DMS153 treated with DMSO at 0.1 percent for 48 hours (cell line): ENCODE results near the gene OR10V1.
"Not testable (repeated sequence)": the region's sequence is repeated elsewhere in the genome, so short reads cannot be mapped to it uniquely, and the experiment has no call there.

Experiments
- DNase-seq: peaks from one replicate; lab custom pipeline; 2025; ENCODE audit not compliant: unreplicated experiment; lab: John Stamatoyannopoulos, UW

Gene OR10V1

DNA sequence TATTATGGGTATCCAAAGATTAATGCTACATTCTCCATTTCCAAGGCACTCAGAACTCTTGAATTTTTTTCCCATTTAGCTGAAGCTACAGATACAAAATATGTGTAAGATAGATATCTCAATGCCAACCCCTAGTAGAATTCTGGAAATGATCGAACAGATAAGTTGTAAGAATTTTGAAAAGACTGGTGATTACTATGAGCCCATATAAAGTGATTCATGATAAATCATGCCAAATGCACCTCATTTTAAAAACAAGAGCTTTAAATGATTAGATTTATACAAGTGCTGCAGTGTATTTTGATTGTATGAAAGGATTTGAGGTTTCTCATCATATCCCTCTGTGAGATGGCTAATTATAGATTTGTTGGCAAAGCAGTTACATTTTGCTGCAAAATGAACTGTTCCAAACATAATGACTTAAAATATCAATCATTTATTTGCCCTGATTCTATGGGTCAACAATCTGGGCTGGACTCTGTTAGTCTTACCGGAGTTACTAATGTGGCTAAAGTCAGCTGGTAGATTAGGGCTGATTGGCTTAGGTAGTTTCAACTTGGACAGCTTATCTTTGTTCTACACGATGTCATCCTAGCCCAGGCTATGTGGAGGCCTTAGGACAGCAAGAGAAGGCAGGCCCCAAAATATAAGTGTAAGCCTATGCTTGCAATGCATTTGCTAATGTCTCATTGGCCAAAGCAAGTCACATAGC is 3.4 kb downstream of the OR10V1 start:
- DNase-seq, result no peak

DNA sequence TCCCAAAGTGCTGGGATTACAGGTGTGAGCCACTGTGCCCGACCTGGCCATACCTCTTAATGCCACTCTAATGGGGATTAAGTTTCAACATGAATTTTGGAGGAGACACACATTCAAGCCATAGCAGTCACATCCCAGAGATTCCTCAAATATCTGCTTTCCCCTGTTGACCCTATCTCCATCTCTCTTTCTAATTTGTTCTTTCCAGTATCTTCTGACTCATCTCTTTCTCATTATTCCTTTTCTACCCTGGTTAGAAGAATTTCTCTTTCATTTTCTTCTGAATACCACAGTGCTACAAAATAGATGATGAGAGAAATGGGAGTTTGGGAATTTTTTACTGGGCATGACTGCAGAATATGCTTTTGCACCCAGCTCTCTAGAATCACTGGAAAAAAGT is 5.1 kb downstream of the OR10V1 start:
- DNase-seq, result no peak

DNA sequence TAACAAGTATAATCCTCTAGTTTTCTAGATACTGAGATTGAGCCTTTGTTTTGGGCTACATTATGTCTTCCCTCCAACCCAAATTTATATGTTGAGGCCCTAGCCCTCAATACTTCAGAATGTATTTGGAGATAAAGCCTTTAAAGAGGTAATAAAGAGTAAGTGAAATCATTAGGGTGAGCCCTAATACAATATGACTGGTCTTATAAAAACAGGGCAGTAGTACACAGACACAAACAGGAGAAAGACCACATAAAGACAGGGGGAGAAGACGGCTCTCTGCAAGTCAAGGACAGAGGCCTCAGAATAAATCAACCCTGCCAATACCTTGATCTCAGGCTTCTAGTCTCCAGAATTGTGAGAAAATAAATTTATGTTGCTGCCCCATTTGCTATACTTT is 6.3 kb downstream of the OR10V1 start:
- no peak for DNase-seq

DNA sequence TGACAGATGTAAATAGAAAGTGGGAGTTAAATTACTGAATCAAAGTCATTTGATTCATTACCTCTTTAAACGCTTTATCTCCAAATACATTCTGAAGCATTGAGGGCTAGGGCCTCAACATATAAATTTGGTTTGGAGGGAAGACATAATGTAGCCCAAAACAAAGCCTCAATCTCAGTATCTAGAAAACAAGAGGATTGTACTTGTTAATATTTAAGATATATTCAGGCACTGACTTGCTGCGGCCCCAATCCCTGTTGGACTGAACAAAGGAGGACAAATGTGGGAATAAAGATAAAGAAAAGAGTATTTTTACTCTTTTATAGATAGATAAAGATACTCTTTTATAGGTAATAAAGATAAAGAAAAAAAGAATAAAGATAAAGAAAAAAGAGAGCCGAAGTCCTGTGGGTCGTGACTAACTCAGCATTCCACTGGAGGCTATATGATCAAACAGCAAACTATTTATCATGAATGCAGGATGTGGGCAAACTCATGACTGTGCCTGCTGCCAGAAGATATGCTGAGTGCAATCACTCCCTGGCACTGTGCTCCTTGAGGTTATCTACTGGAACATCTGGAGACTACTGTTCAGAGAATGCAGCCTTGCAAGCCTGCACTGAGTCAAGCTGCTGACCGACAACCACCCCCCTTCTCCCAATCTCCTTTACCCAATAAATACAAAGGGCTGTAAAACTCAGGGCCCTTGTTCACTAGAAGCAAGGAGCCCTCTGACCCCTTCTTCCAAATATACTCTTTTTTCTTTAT is 6.9 kb downstream of the OR10V1 start:
- no peak for DNase-seq

DNA sequence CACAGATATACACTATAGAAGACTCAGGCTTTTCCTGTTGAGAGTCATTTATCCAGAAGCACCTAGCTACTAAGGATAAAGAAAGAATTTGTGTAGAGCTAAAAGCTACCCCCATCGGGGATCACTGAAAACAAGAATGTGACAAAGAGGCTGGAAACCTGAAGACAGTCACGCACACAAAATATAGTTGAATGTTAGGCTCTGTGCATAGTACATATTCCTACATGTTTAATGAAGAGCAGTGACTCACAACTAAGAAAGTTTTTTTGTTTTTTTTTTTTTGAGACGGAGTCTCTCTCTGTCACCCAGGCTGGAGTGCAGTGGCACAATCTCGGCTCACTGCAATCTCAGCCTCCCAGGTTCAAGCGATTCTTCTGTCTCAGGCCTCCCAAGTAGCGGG is 8.4 kb downstream of the OR10V1 start:
- DNase-seq, result no peak

DNA sequence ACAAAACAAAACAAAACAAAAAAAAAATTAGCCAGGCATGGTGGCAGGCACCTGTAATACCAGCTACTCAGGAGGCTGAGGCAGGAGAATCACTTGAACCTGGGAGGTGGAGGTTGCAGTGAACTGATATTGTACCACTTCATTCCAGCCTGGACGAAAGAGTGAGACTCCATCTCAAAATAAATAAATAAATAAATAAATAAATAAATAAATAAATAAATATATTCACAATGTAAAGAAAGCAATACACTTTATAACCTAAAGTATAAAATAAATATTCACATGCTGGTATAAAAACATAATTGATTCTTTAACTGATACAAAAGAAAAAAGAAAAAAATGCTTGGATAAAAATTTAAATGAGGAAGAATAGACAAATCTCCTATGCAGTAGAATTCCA is 10.1 kb downstream of the OR10V1 start:
- not testable (repeated sequence) for DNase-seq

DNA sequence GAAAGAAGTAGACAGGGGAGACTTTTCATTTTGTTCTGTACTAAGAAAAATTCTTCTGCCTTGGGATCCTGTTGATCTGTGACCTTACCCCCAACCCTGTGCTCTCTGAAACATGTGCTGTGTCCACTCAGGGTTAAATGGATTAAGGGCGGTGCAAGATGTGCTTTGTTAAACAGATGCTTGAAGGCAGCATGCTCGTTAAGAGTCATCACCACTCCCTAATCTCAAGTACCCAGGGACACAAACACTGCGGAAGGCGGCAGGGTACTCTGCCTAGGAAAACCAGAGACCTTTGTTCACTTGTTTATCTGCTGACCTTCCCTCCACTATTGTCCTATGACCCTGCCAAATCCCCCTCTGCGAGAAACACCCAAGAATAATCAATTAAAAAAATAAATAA is 13.5 kb downstream of the OR10V1 start:
- DNase-seq, result not testable (repeated sequence)

DNA sequence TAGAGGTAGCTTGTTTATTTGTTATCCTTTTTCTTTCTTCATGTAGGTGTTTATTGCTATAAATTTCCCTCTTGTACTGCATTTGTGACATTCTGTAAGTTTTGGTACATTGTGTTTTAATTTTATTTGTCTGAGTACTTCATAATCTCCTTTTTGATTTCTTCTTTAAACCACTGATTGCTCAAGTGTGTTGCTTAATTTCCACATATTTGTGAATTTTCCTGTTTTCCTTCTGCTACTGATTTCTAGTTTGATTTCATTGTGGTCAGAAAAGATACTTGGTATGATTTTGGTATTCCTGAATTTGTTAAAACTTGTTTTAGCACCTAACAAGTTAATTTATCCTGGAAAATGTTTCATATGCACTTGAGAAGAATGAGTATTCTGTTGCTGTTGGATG is 15.1 kb downstream of the OR10V1 start:
- no peak for DNase-seq

DNA sequence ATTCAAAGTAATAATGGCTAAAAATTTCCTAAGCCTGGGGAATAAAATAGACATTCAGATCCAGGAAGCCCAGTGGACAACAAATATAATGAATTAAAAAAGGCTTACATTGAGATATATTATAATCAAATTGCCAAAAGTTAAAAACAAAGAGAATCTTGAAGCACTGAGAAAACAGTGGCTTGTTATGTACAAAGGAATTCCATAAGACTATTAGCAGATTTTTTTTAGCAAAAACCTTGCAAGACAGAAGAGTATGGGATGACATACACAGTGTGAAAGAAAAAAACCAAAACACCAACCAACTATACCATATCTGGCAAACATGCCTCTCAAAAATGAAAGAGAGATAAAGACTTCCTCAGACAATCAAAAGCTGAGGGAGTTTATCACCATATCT is 20.7 kb downstream of the OR10V1 start:
- DNase-seq, result no peak

DNA sequence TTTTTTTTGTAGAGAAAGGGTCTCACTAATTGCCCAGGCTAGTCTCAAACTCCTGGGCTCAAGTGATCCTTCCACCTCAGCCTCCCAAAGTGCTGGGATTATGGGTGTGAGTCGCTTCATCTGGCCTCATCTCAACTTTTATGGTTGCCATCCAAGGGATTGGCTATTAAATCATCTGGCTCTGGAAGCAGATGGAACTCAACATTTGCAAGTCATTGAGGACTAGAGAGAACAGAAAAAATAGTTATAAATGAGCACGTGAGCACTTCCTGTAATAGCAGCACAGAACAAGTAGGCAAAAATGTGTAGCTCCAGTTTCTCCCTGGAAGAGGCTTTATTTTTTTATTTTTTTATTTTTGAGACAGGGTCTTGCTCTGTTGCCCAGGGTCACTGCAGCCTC is 22.5 kb downstream of the OR10V1 start:
- DNase-seq, result no peak

DNA sequence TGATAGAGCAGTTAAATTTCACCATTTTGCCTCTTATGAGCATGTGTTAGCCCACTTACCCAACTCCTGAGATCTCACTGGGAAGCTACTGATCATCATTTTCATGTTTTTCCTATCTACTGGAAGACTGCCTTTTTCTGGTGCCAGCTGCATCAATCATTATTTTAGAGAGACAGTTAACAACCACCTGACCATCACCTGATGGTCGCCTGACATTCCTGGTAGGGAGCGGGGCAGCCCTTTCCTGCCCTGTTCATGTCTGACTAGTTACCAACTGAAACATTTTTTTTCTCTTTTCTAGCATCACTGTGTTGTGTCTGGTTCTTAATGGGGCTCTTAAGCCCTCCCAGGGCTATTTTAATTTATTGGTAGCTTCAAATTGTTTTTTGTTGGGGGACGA is 24.6 kb downstream of the OR10V1 start:
- no peak for DNase-seq

DNA sequence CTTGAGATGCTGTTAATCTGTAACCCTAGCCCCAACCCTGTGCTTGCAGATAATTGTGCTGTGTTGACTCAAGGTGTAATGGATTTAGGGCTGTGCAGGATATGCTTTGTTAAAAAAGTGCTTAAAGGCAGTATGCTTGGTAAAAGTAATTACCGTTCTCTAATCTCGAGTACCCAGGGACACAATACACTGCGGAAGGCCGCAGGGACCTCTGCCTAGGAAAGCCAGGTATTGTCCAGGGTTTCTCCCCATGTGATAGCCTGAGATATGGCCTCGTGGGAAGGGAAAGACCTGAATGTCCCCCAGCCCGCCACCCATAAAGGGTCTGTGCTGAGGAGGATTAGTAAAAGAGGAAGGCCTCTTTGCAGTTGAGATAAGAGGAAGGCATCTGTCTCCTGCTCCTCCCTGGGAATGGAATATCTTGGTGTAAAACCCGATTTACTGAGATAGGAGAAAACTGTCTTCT is 32.4 kb downstream of the OR10V1 start:
- peak; percentile 37 for DNase-seq

DNA sequence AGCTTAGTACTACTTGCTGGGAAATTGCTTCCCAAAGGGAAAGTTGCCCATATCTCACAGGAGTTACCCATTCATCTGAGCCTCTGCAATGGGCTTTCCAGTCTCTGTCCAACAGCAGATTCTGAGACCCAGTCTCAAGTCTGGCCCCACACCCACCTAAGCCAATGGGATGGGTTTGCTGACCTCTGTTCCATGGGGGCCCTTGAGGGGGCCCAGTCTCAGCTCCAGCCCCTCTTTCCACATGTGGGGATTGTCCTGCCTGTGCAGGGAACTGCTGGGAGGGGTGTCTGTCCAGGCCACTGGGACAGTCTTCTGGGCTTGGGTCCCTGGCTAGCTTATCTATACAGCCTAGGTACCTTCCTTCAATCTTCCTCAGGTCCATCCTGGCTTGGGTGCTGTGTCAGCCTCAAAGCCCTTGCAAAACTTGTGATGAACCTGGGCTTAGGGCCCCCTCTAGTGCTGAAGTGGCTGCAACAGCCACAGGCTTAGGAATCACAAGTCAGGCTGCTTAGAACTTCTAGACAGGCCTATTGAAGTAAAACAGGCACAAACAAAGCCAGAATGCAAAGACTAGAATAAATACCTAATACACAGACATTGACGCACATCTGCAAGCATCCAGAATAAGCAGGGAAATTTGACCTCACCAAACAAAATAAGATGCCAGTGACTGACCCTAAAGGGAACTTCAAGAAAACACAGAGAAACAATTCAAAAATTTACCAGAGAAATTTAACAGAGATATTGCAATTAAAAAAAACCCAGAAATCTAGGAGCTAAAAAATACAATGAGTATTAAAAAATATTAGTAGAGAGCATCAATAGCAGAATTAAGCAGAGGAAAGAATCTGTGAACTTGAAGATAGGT is 33.1 kb downstream of the OR10V1 start:
- peak; percentile 33 for DNase-seq

DNA sequence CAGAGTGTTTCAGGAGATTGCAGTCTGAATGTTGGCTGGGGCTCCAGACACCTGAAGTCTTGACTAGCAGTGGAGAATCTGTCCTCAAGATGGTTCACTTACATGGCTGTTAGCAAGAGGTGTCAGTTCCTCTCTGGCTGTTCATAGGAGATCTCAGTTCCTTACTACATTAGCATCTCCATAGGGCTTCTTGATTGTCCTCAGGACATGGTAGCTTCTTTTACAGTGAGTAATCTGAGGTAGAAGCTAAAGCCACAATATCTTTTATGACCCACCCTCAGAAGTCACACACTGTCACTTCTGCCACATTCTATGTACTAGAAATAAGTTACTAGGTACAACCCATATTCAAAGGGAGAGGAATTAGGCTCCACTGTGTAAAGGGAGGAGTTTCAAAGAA is 34.3 kb downstream of the OR10V1 start:
- no peak for DNase-seq

DNA sequence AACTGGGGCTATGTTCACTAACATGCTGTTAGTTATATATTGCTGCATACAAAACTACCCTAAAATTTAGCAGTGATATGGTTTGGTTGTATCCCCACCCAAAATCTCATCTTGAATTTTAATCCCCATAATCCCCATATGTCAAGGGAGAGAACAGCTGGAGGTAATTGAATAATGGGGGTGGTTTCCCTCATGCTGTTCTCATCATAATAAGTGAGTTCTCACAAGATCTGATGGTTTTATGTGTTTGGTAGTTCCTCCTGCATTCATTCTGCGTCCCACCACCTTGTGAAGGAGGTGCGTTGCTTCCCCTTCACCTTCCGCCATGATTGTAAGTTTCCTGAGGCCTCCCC is 34.9 kb downstream of the OR10V1 start:
- DNase-seq, result no peak

DNA sequence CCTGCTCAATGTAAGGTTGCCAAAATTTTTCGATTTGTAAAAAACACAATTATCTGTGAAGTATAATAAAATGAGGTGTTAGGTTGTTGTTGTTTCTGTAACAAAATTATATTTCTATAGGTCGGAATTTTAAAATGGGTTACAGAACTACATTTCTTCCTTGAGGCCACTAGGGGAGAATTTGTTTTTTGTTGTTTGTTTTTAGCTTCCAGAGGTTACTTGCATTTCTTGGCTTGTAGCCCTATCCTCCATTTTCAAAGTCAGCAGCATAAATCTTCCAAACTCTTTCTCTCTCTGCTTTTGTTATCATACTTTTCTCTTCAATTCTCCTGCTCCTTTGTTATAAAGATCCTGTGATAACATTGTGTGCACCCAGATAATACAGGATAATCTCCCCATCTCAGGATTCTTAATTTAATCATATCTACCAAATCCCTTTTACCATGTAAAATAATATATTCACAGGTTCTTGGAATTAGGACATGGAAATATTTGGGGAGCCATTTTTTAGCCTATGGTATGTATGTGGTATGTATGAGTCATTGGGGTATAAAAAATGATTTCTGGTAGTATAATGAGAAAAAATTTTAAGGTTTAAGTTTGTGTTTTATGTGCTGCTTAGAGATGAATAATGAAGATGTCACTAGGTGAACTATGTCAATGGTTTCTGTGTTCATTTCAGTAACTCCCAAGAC is 35.4 kb downstream of the OR10V1 start:
- no peak for DNase-seq

DNA sequence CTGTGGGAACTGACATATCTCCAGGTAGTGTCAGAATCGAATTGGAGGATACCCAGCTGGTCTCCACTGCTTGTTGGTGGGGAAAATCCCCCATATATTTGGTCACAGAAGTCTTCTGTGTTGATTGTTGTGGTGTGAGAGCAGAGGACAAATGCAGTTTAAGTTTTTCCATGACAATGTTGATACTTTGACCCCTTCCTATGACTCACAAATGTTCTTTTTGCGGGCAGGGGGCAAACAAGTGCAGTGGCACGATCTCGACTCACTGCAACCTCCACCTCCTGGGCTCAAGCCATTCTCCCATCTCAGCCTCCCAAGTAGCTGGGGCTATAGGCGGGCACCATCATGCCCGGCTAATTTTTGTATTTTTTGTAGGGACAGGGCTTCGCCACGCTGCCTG is 37.4 kb downstream of the OR10V1 start:
- DNase-seq, result no peak

DNA sequence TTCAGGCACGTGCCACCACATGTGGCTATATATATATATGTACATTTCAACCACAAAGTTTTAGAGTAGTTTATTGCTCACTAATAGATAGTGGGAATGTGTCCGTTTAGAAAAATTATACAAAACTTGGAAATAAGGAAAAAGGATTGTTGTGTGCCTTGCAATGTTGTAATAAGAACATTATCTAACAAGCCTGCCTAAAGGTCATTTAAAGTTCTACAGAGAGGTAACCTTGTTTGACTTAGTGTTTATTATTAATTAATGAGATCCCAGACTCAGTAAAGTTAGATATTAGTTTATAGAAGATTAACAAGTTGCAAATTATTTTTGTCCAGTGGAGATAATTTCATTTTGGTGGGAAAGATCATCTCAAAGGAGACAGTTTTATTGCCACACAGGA is 39.4 kb downstream of the OR10V1 start:
- no peak for DNase-seq

DNA sequence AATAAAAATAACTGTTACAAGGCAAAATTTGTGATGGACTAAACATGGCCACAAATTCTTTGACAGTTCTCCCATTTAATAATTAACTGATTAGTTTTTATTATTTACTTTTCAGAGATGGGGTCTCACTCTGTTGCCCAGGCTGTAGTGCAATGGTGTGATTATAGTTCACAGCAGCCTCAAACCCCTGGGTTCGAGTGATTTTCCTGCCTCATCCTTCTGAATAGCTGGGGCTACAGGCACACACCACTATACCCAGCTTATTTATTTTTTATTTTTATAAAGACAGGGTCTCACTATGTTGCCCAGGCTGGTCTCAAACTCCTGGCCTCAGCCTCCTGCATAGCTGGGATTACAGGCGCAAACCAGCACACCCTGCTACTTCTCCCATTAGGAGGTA is 40.4 kb downstream of the OR10V1 start:
- no peak for DNase-seq

DNA sequence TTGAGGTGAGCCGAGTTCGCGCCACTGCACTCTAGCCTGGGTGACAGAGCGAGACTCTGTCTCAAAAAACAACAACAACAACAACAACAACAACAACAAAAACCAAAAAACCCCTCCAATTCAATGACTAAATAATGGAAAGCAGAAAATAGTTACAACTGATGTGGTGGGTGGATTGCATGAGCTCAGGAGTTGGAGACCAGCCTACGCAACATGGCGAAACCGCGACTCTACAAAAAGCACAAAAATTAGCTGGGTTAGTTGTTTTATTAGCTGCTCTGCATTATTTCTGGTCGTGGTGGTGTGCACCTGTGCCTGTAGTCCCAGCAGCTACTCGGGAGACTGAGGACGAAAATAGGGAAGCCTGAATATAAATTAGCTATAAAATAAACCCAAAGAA is 42.2 kb downstream of the OR10V1 start:
- DNase-seq, result no peak

DNA sequence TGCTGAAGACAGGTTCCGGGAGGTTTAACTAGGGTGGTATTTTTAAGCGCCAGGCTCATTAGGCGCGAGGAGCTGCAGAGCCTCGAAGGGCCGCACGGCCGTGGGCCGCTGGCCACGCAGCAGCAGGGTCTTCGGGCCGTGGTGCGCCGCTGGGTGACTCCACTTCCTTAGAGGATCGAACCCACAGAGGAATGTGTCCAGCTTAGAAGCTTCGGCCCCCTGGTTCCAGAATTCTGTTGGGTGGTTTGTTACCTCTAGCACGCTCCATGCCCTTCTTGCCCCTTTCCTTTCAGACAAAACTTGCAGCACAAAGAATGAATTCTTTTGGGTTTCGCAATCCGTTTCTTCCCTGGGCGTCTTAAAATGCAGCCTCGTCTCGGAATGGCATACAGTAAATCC is 44.0 kb downstream of the OR10V1 start:
- no peak for DNase-seq
